HG02610 (cell line): Measurements from ENCODE around the gene FMNL3.
"Not testable (repeated sequence)": the region's sequence is repeated elsewhere in the genome, so short reads cannot be mapped to it uniquely, and the experiment has no call there.

Experiments used
- ATAC-seq: cut with Tn5 transposase; IDR thresholded peaks from one replicate; pipeline ENCODE4 v1.9.1; 2021; ENCODE audit warnings: mild to moderate bottlenecking, moderate library complexity; ENCODE audit not compliant: unreplicated experiment

FMNL3 gene

DNA sequence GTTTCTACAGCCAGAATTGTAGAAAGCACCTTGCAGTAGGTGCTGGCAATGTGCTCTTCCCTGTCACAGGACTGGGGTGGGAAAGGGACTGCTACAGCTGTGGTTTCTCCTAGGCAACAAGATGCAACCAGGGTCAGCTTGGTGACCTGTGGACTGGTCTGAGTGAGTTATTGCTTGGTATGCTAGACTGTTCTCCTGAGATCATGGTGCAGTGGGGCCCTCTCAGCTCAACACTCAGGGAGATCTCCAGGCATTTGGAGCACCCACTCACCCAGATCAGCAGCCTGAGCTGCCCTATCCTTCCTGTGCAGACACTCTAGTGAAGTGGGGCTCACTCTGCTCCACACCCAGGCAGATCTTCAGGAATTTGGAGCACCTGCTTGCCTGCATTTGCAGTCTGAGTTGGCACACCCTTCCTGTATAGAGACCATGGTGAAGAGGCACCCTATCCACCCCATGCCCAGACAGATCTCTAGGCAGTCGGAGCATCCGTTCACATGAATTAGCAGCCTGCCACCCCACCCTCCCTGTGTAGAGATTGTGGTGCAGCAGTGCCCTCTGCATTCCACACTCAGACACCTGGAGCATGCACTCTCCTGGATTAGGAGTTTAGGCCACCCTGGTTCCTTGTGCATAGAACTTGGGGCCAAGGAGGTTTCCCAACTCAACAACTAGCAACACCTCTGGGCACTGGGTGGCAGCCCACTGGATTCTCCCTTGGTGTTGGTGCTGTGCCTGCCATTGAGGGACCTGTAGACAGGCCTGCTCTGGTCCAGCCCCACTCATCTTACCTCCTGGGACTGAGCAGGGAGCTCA lies 97.9 kb downstream of the FMNL3 start:
- ATAC-seq, result no peak

DNA sequence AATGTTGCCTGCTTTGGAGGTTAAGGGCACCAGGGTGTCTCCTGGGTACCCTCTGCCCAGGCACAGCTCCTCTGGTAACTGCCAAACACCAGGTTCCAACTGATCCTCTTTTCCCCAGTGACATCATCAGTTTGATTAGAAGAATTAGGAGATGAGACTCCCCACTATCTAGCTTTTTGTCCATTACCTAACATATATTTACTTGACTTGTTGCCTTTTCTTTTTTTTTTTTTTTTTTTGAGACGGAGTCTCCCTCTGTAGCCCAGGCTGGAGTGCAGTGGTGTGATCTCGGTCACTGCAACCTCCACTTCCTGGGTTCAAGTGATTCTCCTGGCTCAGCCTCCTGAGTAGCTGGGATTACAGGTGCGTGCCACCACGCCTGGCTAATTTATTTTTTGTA lies 101.7 kb downstream of the FMNL3 start, which contains the start of gene FAM186B:
FAM186B (minus strand) TSS at position 101 of the 400 bp plus-strand sequence. CDS start 162 bp downstream, outside the sequence.
- not testable (repeated sequence) for ATAC-seq

DNA sequence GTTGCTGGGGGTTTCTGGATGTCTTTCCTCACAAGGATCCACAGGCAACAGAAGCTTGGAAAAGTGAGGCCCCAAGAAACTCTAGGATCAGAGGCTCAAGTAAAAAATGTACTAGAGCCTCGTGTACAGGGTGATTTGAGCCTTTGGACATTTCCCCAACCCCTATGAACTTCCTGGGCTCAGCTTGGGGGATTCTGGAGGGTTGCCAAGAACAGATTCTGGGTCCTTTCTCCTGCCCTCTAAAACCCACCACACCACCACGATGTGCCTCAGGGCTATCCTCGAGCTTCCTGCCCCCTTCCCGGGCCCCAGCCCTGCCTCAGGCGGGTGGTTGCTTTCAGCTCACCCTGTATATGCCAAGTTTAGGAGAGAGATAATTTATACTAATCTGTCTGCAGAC lies 102.3 kb downstream of the FMNL3 start:
- ATAC-seq, result no peak

DNA sequence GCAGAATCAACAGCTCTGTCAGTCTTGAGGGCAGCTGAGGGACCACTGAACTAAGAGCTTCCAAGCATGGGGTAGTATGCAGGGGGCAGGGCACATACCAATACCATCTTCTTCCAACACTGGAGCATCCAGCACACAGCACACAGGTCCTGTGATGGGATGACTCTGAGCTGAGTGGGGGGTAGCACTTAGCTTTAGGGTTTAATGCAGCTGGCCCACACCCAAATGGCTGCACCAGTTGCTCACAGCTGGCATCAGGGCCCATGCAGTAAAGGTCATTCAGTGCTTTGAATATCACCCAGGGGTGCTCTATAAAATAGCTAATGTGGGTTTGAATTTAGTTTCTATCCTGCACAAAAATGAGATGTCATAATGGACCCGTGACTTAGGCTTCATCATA lies 103.5 kb downstream of the FMNL3 start:
- no peak for ATAC-seq

DNA sequence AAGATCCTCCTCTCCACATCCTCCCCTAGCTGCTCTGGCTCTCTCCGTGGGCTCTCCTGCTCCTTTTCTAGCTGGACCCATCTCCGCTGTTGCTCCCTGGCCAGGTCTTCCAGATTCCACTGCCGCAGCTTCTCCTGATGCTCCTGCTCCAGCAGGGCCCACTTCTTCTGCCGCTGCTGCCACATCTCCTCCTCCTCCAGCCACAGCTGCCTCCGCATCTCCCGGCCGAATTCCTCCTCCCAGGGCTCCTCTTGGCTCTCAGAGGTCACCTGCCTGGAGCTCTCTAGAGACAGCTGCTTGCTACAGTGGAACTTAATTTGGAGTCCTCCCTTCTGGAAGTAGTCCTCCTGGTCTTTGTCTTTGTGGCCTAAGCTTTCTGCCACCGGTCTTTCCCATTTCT lies 107.2 kb downstream of the FMNL3 start:
- no peak for ATAC-seq

DNA sequence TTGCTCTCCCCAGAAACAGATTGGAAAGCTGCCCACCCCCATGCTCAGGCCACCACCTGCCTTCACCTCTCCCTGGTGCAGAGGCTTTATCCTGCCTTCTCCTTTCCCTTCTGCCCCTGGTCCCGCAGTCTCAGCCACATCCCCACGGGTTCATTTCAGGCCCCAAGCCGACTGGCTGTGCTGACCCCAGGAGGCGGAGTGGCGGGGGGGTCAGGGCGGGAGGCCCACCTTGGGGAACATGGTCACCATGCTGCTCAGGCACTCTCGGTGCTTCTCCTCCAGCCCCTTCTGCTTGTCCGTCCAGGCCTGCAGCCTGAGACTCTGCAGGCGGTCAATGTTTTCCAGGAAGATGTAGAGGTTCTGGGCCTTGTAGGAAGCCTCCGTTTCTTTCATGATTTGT lies 108.7 kb downstream of the FMNL3 start:
- ATAC-seq, result no peak

DNA sequence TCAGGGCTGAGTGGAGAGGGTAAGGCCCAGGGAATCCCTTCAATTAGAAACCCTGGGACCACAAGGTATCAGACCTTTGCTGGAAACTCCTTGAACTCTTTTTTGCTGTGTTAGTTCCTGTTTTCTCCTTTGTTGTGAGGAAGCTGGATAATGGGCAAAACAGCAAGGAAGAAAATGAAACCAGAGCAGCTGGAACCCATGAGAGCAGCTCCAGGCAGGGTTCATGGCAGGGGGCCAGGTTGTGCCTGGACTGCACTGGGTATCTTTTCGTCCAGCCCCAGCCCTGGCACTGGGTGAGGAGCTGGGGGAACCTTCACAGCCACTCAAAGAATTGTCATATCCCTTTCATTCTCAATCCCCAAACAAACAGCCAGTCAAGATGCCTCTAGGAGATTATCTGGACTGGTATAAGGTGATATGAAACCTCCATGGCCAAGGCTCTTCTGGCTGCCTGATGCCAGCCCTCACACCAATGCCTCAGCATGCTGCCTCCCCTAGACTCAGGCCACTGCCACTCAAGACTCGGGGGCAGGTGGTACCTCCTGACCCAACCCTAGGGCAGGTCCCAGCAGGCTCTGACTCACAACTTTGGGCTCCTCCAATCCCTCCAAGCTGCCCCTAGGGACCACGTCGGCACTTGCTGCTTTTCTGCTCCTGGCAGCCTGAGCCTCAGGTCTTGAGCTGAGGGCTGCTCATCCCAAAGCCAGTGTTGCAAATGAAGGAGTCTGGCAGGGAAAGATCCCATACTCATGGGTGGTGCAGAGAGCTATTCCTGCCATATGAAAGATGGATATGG lies 118.3 kb downstream of the FMNL3 start:
- no peak for ATAC-seq

DNA sequence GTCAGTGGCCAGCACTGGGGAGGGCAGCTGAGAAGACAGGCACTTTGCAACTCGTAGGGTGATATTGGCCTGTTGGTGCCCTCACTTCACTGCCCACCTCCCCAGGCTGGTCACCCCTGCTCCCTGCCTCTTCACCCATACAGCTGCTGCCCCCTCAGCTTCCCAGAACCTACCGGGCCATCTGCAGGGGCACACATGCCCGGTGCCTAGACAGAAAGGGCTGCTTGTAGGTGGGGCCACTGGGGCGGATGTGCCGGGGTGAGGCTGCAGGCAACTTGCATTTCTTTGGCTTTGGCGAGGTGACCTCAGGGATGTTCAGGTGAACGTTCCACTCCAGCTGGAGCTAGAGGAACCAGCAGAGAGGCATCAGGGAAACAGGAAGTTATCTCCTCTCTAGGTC lies 118.9 kb downstream of the FMNL3 start:
- no peak for ATAC-seq

DNA sequence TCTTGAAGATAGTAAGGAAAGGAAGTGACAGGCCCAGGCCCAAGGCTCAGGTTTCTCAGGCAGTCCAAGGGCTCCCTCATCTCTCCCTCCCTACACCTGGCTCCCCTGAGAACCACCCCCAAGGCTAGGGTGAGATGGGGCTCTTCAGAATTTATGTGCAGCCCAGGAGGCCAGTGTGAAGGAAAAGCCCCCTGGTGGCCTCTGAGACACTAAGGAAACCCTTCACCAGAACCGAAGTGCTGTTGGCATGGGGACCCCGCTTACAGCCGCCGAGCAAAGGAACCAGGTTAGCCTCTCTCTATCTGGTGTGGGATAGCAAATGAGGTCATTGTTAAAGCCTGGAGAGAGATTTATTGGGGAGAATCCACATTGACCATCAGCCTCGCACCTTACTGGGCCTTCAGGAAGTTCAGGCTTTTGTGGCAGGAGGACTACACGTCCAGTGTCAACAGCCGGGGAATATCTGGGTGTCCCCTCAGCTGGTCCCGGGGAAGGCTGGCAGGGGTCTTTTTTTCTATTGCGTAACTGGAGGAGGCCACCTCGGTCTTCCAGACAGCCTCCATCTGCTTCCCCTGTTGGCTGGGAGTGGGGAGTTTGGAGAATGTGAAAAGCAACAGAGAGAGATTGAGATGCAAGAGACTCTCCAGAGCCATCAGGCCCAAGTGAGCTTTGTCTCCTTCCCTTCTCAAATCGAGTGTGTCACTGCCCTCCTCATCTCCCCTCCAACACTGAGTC lies 119.9 kb downstream of the FMNL3 start:
- no peak for ATAC-seq
